GM12875 (cell line): ENCODE measurements around the gene PPBP.
"Not testable (repeated sequence)": the region's sequence is repeated elsewhere in the genome, so short reads cannot be mapped to it uniquely, and the experiment has no call there.

ENCODE experiments used
- H3K4me3 ChIP-seq: one replicate; pipeline ENCODE4 v1.5.1; 2011; ENCODE audit warnings: low read depth, low read length, control low read depth
- TF ChIP-seq, protein P1 (sequence below): IDR thresholded peaks from 2 replicates; pipeline ENCODE4 v1.5.1; 2011; ENCODE audit warnings: low read depth, mild to moderate bottlenecking, control low read depth, inconsistent platforms, low read length, moderate library complexity, borderline replicate concordance; ENCODE audit not compliant: insufficient read depth

Gene PPBP

DNA sequence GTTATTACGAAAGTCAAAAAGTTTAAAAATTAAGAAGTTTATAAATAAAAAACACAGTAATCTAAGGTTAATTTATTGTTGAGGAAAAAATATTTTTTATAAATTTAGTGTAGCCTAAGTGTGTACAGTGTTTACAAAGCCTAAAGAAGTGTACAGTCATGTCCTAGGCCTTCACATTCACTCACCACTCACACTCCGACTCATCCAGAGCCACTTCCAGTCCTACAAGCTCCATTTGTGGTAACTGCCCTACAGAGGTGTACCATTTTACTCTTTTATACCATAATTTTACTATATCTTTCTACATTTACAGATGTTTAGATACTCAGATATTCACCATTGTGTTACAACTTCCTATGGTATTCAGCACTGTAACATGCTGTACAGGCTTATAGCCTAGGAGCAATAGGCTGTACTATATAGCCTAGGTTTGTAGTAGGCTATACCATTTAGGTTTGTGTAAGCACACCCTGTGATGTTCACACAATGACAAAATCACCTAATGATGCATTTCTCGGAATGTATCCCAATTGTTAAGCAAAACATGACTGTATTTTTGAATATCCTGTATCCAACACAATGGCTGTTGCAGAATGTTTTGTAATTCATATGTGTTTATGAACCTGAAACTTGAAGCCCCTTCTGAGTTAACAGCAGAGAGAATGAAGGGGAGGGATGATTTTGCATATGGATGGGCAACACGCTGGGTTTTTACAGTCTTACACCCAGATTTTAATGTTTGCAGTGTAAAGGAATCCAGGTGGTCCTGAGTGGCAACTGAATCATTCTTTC, 3.1 kb downstream of the PPBP start:
- TF ChIP-seq, protein P1, sequence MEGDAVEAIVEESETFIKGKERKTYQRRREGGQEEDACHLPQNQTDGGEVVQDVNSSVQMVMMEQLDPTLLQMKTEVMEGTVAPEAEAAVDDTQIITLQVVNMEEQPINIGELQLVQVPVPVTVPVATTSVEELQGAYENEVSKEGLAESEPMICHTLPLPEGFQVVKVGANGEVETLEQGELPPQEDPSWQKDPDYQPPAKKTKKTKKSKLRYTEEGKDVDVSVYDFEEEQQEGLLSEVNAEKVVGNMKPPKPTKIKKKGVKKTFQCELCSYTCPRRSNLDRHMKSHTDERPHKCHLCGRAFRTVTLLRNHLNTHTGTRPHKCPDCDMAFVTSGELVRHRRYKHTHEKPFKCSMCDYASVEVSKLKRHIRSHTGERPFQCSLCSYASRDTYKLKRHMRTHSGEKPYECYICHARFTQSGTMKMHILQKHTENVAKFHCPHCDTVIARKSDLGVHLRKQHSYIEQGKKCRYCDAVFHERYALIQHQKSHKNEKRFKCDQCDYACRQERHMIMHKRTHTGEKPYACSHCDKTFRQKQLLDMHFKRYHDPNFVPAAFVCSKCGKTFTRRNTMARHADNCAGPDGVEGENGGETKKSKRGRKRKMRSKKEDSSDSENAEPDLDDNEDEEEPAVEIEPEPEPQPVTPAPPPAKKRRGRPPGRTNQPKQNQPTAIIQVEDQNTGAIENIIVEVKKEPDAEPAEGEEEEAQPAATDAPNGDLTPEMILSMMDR: no peak
- H3K4me3 ChIP-seq: no peak overlapping the region

DNA sequence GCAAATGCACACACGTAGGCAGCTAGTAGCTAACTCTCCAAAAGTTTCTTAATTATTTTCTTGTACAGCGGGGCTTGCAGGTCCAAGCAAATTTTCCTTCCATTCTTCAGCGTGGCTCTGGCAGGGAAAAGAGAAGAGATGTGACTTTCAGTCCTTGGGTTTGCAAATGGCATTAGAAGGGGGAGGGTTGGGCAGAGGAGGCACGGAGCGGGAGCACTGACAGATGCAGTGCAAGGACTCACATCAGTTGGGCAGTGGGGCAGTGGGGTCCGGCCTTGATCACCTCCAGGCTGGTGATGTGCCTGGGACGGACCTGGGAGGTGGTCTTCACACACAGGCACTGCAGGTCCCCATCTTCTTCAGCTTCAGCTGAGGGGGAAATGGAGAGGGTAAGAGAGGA, 6.8 kb downstream of the PPBP start:
- H3K4me3 ChIP-seq: not testable (repeated sequence)

DNA sequence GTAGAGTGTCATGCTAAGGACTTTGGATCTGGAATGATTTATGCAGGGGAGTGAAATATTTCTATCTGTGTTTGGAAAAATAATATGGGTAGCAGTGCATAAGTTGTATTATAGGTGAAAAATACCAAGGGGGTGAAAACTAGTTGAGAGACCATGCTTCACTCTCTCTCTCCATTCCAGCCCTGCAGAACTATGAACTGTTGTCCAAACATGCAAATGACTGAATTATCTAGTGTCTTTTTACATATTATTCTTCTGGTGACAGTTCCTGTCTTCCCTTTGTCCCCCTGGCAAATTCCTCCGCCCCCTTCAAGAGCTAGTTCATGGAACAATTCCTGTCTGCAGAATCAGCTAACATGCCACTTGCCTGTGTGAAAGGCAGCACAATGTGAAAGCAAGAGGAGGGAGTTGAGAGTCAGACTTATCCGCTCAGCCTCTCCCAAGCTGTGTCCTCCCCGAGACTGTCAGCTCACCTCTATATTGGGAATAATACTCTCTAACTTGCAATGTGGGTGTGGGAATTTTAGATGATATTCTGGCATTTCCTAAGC, 8.5 kb downstream of the PPBP start:
- TF ChIP-seq, protein P1: no peak

DNA sequence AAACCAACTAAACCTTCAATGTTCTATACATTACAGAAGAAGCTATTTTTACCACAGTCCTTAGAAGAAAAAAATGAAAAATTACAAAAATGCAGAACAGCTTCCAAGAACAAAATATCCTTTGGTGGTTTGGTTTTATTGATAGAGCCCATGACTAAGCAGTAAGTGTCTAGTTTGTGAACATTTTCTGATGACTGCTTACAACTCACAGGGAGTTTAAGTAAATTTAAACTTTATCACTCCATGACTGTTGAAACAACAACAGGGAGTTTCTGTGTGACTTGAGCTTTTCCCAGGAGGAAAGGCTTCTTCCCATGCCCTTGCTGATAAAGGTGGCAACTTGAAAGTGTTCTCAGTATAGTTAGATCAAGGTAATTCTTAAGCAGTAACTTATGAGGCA, 9.1 kb downstream of the PPBP start:
- TF ChIP-seq, protein P1: no peak
- H3K4me3 ChIP-seq: no peak overlapping the region

More for the DNA sequence above, 8.5 kb downstream of the PPBP start:
- H3K4me3 ChIP-seq: no peak overlapping the region

DNA sequence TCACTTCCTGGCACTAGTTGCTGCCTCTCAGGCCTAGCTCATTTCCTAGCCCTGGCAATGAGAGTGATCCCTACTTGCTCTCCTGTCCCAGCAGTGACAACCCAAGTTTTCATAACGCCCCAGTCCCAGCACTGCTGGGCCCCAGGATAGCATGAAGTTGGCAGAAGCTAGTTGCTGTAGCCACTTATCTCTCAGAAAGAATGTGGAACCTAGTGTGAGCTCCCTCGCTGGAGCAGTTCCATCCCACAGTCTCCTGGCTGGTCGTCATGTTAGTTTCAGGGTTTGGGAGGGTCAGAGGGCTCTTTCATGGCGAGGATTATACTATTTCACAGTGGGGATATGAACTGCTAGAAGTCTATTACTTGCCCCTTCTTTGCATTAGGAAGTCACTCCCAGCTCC, 11.3 kb downstream of the PPBP start:
- no peak overlapping the region for H3K4me3 ChIP-seq
- TF ChIP-seq, protein P1: no peak

DNA sequence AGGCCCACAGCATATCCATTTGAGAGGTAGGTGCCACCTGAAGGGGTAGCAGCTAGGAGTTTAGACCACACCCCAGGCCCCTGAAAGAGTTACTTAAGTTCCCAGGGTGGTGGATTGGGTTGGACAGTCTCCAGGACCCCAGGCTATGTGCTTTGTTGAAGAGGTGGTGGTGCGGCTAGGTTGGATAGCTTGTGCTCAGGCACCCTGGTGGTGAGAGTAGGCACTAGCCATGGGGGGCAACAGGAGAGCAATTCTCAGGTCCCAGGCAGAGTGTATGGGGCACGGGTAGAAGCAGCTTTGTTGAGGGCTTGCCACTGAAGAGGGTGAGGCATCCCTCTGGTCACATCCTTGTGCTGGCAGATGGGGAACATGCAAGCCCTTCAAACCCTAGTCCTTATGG, 11.8 kb downstream of the PPBP start:
- TF ChIP-seq, protein P1: no peak

DNA sequence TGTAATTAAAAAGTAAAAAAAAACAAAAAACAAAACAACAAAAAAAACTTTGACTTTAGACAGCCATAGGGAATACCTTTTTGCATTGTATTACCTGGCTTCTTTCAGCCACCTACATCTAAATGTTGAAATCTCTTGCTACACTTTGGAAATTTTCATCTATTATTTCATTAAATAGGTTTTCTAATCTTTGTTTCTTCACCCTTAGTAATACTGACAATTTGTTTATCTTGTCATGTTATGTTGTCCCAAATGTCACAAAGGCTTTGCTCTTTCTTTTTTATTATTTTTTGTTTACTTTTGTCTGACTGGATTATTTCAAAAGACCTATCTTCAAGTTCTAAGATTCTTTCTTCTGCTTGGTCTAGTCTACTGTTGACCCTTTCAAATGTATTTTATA, 13.6 kb downstream of the PPBP start:
- no peak overlapping the region for H3K4me3 ChIP-seq
- TF ChIP-seq, protein P1: no peak

More for the DNA sequence above, 11.8 kb downstream of the PPBP start:
- no peak overlapping the region for H3K4me3 ChIP-seq
